Measurements from ENCODE around the gene SDHB.

The SDHB gene

DNA sequence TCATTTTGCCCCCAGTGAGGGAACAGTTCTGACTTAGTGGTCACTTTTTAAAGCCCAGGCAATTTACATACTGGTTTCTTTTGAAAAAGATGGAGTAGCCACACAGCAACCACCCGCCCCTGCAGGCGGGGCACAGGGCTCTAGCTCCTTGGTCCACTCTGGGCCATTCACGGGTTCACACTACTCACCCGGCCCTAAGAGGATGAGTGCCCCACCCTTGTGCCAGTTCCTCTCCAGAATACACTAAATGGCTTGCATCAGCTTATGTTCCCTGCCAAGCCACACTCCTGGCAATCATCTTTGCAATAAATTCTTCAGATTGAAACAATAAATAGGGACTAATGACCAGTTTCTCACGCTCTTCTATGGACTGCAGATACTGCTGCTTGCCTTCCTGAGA, 26.4 kb downstream of the SDHB start:
- Histone ChIP-seq H3K4me3 (ENCODE audit: low read depth, low read length) (no peak overlapping the region), H3K9me3 (ENCODE audit: control insufficient read depth, insufficient read depth, low read length) (no peaks in the 10 kb centered on the region), H3K4me1 (ENCODE audit: control insufficient read depth, insufficient read depth, low read length) (no peaks in the 10 kb centered on the region), H3K9ac (ENCODE audit: low read depth, low read length) (no peak overlapping the region), H3K27me3 (ENCODE audit: control insufficient read depth, insufficient read depth, low read length) (no peaks in the 10 kb centered on the region), H3K27ac (ENCODE audit: low read depth, low read length) (no peak overlapping the region), H3K36me3 (ENCODE audit: control insufficient read depth, insufficient read depth, low read length) (peaks cover 78% of the 10 kb centered on the region)

- Histone ChIP-seq H3K36me3 (ENCODE audit: control insufficient read depth, insufficient read depth, low read length) (peaks cover 92% of the 10 kb centered on the region), H3K9ac (ENCODE audit: low read depth, low read length) (no peak overlapping the region), H3K4me3 (ENCODE audit: low read depth, low read length) (no peak overlapping the region), H3K27me3 (ENCODE audit: control insufficient read depth, insufficient read depth, low read length) (no peaks in the 10 kb centered on the region), H3K27ac (ENCODE audit: low read depth, low read length) (no peak overlapping the region), H3K4me1 (ENCODE audit: control insufficient read depth, insufficient read depth, low read length) (no peaks in the 10 kb centered on the region), H3K9me3 (ENCODE audit: control insufficient read depth, insufficient read depth, low read length) (no peaks in the 10 kb centered on the region)
Measured at GRCh38 chr1:17024721-17025120, 29.1 kb downstream of the SDHB start.

DNA sequence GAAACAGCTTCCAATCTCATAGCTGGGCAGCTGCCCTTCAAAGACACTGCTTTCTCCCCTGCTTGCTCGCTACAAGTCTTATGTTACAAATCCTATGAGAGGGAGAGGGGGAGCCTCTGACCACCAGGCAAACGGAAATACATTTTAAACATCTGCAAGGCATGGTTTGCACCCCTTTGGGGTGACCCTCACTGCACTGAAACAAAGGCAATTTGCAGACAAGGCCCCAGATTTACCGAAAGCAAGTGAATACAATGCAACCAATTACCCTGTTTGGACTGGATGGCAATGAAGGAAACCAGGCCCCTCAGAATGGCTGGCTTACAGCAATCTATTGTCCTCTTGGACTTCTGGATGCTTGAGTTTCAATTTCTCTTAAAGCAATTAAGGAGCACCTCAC, 30.3 kb downstream of the SDHB start:
- Histone ChIP-seq H3K27me3 (ENCODE audit: control insufficient read depth, insufficient read depth, low read length) (no peaks in the 10 kb centered on the region), H3K4me3 (ENCODE audit: low read depth, low read length) (no peak overlapping the region), H3K9me3 (ENCODE audit: control insufficient read depth, insufficient read depth, low read length) (no peaks in the 10 kb centered on the region), H3K4me1 (ENCODE audit: control insufficient read depth, insufficient read depth, low read length) (no peaks in the 10 kb centered on the region), H3K9ac (ENCODE audit: low read depth, low read length) (no peak overlapping the region), H3K27ac (ENCODE audit: low read depth, low read length) (no peak overlapping the region), H3K36me3 (ENCODE audit: control insufficient read depth, insufficient read depth, low read length) (peaks cover 100% of the 10 kb centered on the region)

DNA sequence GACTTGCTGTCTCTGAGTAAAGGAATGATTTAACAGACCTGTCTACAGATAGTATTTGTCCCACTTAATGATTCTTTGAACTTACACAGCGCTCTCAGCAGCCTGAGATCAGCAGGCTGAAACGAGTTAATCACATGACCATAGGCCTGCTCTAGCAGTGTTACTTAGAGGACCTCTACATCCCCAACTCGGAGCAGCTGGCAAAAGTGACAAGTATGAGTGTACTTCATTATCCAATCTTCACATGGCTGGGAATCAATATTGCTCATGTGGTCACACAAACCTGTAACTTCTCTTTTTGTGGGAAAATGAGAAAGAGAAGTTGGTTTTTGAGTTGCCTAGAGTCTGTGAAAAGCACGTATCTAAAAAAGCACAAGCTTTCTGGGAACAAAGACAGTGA, 30.7 kb downstream of the SDHB start:
- Histone ChIP-seq H3K9ac (ENCODE audit: low read depth, low read length) (no peak overlapping the region), H3K4me1 (ENCODE audit: control insufficient read depth, insufficient read depth, low read length) (no peaks in the 10 kb centered on the region), H3K27ac (ENCODE audit: low read depth, low read length) (no peak overlapping the region), H3K27me3 (ENCODE audit: control insufficient read depth, insufficient read depth, low read length) (no peaks in the 10 kb centered on the region), H3K9me3 (ENCODE audit: control insufficient read depth, insufficient read depth, low read length) (no peaks in the 10 kb centered on the region), H3K4me3 (ENCODE audit: low read depth, low read length) (no peak overlapping the region), H3K36me3 (ENCODE audit: control insufficient read depth, insufficient read depth, low read length) (peaks cover 100% of the 10 kb centered on the region)

- Histone ChIP-seq H3K27me3 (ENCODE audit: control insufficient read depth, insufficient read depth, low read length) (no peaks in the 10 kb centered on the region), H3K9me3 (ENCODE audit: control insufficient read depth, insufficient read depth, low read length) (no peaks in the 10 kb centered on the region), H3K36me3 (ENCODE audit: control insufficient read depth, insufficient read depth, low read length) (peaks cover 91% of the 10 kb centered on the region), H3K4me3 (ENCODE audit: low read depth, low read length) (no peak overlapping the region), H3K4me1 (ENCODE audit: control insufficient read depth, insufficient read depth, low read length) (no peaks in the 10 kb centered on the region), H3K27ac (ENCODE audit: low read depth, low read length) (no peak overlapping the region), H3K9ac (ENCODE audit: low read depth, low read length) (no peak overlapping the region)
Measured at GRCh38 chr1:17021896-17022295, 31.9 kb downstream of the SDHB start.

DNA sequence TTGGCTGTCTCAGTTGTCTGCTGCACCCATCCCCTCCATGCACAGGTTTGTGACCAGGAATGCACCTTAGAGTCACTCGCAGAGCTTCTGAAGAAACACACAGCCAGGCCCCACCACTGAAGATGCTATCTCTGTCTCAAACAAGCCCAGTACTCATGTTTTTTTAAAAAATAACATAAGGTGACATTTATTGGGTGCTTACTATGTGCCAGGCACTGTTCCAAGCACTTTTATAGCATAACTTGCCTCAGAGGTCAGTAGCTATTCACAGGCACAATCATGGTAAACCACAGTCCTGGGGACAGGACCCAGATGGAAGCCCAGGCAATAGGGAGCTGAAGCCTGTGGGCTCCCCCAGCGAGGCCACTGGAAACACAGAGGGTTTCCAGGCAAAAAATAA, 33.3 kb downstream of the SDHB start:
- Histone ChIP-seq H3K36me3 (ENCODE audit: control insufficient read depth, insufficient read depth, low read length) (peaks cover 77% of the 10 kb centered on the region), H3K4me1 (ENCODE audit: control insufficient read depth, insufficient read depth, low read length) (peaks cover 9% of the 10 kb centered on the region), H3K27me3 (ENCODE audit: control insufficient read depth, insufficient read depth, low read length) (no peaks in the 10 kb centered on the region), H3K27ac (ENCODE audit: low read depth, low read length) (no peak overlapping the region), H3K9ac (ENCODE audit: low read depth, low read length) (no peak overlapping the region), H3K4me3 (ENCODE audit: low read depth, low read length) (no peak overlapping the region), H3K9me3 (ENCODE audit: control insufficient read depth, insufficient read depth, low read length) (no peaks in the 10 kb centered on the region)

DNA sequence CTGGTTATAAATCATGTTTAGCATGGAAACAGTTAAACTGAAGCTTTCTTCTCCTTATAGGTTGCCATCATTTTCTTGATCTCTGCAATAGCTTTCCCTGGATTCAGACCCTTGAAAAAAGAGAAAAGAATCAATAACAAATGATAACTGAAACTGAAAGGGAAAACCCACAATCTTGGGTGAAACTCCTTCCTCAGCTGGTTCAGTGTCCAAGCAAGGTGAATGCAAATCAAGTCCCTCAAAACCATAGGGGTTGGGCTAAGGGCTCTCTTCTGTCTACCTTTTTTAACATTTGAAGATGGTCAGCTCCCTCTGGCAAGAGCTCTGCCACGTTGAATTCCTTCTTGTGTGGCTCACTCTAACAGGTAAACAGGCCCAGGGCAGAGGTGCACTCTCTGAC, 35.0 kb downstream of the SDHB start:
- H3K4me1 ChIP-seq (ENCODE audit: control insufficient read depth, insufficient read depth, low read length), result peaks cover 25% of the 10 kb centered on the region
- no peaks in the 10 kb centered on the region for H3K27me3 ChIP-seq (ENCODE audit: control insufficient read depth, insufficient read depth, low read length)
- no peak overlapping the region for H3K9ac ChIP-seq (ENCODE audit: low read depth, low read length)
- no peak overlapping the region for H3K4me3 ChIP-seq (ENCODE audit: low read depth, low read length)
- H3K27ac ChIP-seq (ENCODE audit: low read depth, low read length), result no peak overlapping the region
- peaks cover 60% of the 10 kb centered on the region for H3K36me3 ChIP-seq (ENCODE audit: control insufficient read depth, insufficient read depth, low read length)
- H3K9me3 ChIP-seq (ENCODE audit: control insufficient read depth, insufficient read depth, low read length), result no peaks in the 10 kb centered on the region

DNA sequence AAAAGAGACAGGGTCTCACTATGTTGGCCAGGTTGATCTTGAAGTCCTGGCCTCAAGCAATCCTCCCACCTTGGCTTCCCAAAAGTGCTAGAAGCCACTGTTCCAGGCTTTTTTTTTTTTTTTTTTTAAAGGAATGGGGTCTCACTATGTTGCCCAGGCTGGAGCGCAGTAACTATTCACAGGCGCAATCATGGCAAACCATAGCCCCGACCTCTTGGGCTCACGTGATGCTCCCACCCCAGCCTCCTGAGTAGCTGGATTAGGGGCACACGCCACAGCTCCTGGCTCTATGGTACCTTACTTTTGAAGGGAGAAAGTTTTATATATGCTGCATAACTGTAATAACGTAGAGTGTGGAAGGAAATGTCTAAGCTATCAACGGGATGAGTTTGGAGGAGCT, 36.4 kb downstream of the SDHB start:
- Histone ChIP-seq H3K27me3 (ENCODE audit: control insufficient read depth, insufficient read depth, low read length) (no peaks in the 10 kb centered on the region), H3K4me3 (ENCODE audit: low read depth, low read length) (no peak overlapping the region), H3K4me1 (ENCODE audit: control insufficient read depth, insufficient read depth, low read length) (peaks cover 37% of the 10 kb centered on the region), H3K36me3 (ENCODE audit: control insufficient read depth, insufficient read depth, low read length) (peaks cover 46% of the 10 kb centered on the region), H3K27ac (ENCODE audit: low read depth, low read length) (no peak overlapping the region), H3K9me3 (ENCODE audit: control insufficient read depth, insufficient read depth, low read length) (no peaks in the 10 kb centered on the region), H3K9ac (ENCODE audit: low read depth, low read length) (no peak overlapping the region)

DNA sequence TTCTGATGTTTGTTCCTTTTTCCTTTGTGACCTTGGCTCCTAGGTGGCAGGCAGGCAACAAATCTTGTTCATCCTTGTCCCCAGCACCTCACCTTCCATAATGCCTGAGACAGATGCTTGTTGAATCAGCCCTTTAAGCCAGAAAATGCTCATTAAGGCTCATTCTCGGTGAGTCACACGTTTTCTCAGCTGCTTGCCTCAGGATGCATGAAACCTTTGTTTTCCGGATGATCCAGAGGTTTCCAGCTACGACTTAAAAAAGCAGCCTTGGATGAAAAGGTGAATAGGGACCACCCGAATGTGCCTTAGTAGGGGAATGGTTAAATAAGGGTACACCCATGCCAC, 37.5 kb downstream of the SDHB start:
- H3K4me1 ChIP-seq (ENCODE audit: control insufficient read depth, insufficient read depth, low read length), result peaks cover 43% of the 10 kb centered on the region
- no peaks in the 10 kb centered on the region for H3K27me3 ChIP-seq (ENCODE audit: control insufficient read depth, insufficient read depth, low read length)
- H3K36me3 ChIP-seq (ENCODE audit: control insufficient read depth, insufficient read depth, low read length), result peaks cover 35% of the 10 kb centered on the region
- H3K9ac ChIP-seq (ENCODE audit: low read depth, low read length), result no peak overlapping the region
- H3K4me3 ChIP-seq (ENCODE audit: low read depth, low read length), result no peak overlapping the region
- H3K27ac ChIP-seq (ENCODE audit: low read depth, low read length), result peak overlapping the region; percentile 79
- no peaks in the 10 kb centered on the region for H3K9me3 ChIP-seq (ENCODE audit: control insufficient read depth, insufficient read depth, low read length)

GRCh38 chr1:17014671-17015567, 38.9 kb downstream of the SDHB start:
- Histone ChIP-seq H3K4me1 (ENCODE audit: control insufficient read depth, insufficient read depth, low read length) (peaks cover 52% of the 10 kb centered on the region), H3K27ac (ENCODE audit: low read depth, low read length) (peak overlapping the region; percentile 82)

DNA sequence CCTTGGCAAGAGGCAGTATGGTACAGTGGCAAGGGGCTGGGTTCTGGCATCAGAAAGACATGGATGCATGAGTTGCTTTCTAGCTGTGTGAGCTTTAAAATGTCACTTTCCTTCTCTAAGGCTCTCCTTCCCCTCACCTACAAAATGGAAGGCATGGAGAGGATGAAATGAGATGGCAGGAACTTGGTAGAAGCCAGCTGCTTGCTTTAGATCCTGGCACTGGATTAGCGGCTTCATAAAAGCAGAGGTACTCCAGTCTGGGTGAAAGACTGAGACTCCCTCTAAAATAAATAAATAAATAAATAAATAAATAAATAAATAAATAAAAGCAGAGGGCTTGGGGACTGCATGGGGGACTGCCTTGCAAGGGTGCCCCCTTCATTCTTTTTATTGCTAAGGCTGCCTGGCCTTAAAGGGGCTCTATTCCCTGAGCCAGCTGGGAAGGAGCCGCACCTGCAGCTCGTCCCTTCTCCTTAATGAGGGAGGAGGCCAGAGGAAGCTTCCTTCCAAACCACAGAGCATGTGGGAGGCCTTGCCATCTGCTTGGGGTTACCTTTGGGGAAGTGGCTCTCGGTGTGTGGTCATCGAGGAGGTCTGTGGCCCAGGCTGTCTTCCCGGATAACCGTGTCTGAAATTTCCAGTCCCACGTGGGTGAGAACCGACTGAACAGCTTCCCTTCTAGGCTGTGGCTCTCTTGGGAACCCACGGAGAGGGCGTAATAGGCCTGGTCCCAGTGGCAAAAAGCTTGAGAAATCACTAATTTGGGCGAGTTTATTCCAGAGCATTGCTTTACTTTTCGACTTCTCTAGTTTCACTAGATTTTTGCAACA, 40.1 kb downstream of the SDHB start:
- Histone ChIP-seq H3K4me3 (ENCODE audit: low read depth, low read length) (0 out of 2 replicates have a peak overlapping the region, but pooled peaks have one; percentile 14), H3K9me3 (ENCODE audit: control insufficient read depth, insufficient read depth, low read length) (no peaks in the 10 kb centered on the region), H3K4me1 (ENCODE audit: control insufficient read depth, insufficient read depth, low read length) (peaks cover 56% of the 10 kb centered on the region), H3K36me3 (ENCODE audit: control insufficient read depth, insufficient read depth, low read length) (peaks cover 9% of the 10 kb centered on the region), H3K27ac (ENCODE audit: low read depth, low read length) (peak overlapping the region; percentile 51), H3K9ac (ENCODE audit: low read depth, low read length) (no peak overlapping the region; the same call in 1 of the 2 replicates), H3K27me3 (ENCODE audit: control insufficient read depth, insufficient read depth, low read length) (no peaks in the 10 kb centered on the region)

More at GRCh38 chr1:17014671-17015567, 38.9 kb downstream of the SDHB start:
- Histone ChIP-seq H3K27me3 (ENCODE audit: control insufficient read depth, insufficient read depth, low read length) (no peaks in the 10 kb centered on the region), H3K9me3 (ENCODE audit: control insufficient read depth, insufficient read depth, low read length) (no peaks in the 10 kb centered on the region), H3K9ac (ENCODE audit: low read depth, low read length) (no peak overlapping the region), H3K4me3 (ENCODE audit: low read depth, low read length) (peak overlapping the region; percentile 44; the same call in 1 of the 2 replicates), H3K36me3 (ENCODE audit: control insufficient read depth, insufficient read depth, low read length) (peaks cover 21% of the 10 kb centered on the region)
